ENCODE measurements around the gene ZMYM3.
"Not testable (repeated sequence)": the region's sequence is repeated elsewhere in the genome, so short reads cannot be mapped to it uniquely, and the experiment has no call there.

ZMYM3 gene

DNA sequence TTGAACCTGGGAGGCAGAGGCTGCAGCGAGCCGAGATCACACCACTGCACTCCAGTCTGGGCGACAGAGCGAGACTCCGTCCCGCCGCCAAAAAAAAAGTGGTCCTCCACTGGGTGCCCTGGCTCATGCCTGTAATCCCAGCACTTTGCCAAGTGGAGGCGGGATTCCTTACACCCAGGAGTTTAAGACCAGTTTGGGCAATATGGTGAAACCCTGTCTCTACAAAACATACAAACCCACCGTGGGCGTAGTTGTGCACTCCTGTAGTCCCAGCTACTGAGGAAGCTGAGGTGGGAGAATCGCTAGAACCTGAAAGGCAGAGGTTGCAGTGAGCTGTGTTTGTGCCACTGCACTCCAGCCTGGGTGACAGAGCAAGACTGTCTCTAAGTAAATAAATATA, 27.4 kb upstream of the ZMYM3 start:
- H3K4me1 Mint-ChIP-seq (ENCODE audit: low read depth); H3K27ac Mint-ChIP-seq; H3K9me3 Mint-ChIP-seq; DNase-seq; H3K4me3 Mint-ChIP-seq: not testable (repeated sequence)
- peaks cover 27% of the 10 kb centered on the region for H3K36me3 Mint-ChIP-seq (ENCODE audit: low read depth)
- H3K27me3 Mint-ChIP-seq: peaks cover 11% of the 10 kb centered on the region

DNA sequence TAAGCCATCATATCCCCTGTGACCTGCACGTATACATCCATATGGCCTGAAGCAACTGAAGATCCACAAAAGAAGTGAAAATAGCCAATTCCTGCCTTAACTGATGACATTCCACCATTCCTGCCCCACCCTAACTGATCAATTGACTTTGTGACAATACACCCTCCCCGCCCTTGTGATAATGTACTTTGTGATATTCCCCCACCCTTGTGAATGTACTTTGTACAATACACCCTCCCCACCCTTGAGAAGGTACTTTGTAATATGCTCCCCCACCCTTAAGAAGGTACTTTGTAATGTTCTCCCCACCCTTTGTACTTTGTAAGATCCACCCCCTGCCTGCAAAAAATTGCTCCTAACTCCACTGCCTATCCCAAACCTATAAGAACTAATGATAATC, 18.4 kb upstream of the ZMYM3 start:
- H3K4me3 Mint-ChIP-seq; H3K4me1 Mint-ChIP-seq (ENCODE audit: low read depth); H3K27ac Mint-ChIP-seq; DNase-seq; H3K9me3 Mint-ChIP-seq; H3K27me3 Mint-ChIP-seq; H3K36me3 Mint-ChIP-seq (ENCODE audit: low read depth): not testable (repeated sequence)

DNA sequence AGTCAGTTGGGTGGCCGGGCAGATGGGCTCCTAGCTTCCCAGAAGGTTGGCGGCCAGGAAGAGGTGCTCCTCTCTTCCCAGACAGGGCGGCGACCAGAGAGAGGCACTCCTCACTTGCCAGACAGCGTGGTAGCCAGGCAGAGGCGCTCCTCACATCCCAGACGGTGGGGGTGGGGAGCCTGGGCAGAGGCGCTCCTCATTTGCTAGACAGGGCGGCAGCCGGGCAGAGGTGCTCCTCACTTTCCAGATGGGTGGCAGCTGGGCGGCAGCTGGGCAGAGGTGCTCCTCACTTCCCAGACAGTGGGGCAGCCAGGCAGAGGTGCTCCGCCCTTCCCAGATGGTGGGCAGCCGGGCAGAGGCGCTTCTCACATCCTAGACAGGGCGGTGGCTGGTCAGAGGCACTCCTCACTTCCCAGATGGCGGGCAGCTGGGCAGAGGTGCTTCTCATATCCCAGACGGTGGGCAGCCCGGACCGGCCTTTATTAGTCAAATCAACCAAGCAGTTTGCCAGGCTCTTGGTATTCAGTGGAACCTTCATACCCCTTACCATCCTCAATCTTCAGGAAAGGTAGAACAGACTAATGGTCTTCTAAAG, 16.0 kb upstream of the ZMYM3 start:
- Mint-ChIP-seq H3K27ac (no peak overlapping the region), H3K36me3 (ENCODE audit: low read depth) (no peaks in the 10 kb centered on the region), H3K4me1 (ENCODE audit: low read depth) (no peaks in the 10 kb centered on the region), H3K27me3 (no peaks in the 10 kb centered on the region), H3K4me3 (no peak overlapping the region), H3K9me3 (no peaks in the 10 kb centered on the region)
- DNase-seq: no peak

DNA sequence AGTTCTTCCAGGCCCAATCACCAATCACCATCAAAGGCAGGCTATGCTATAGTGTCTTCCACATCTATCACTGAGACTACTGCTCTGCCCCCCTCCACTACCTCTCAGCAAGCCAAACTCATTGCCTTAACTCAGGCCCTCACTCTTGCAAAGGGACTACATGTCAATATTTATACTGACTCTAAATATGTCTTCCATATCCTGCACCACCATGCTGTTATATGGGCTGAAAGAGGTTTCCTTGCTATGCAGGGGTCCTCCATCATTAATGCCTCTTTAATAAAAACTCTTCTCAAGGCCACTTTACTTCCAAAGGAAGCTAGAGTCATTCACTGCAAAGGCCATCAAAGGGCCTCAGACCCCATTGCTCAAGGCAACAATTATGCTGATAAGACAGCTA, 14.7 kb upstream of the ZMYM3 start:
- H3K27me3 Mint-ChIP-seq; H3K9me3 Mint-ChIP-seq; H3K4me1 Mint-ChIP-seq (ENCODE audit: low read depth); H3K27ac Mint-ChIP-seq; DNase-seq; H3K4me3 Mint-ChIP-seq; H3K36me3 Mint-ChIP-seq (ENCODE audit: low read depth): not testable (repeated sequence)

GRCh38 chrX:71256856-71257255, 2.9 kb upstream of the ZMYM3 start:
- Mint-ChIP-seq H3K4me1 (ENCODE audit: low read depth) (peaks cover 24% of the 10 kb centered on the region), H3K27ac (no peak overlapping the region), H3K36me3 (ENCODE audit: low read depth) (peaks cover 3% of the 10 kb centered on the region), H3K9me3 (no peaks in the 10 kb centered on the region), H3K27me3 (peaks cover 10% of the 10 kb centered on the region), H3K4me3 (no peak overlapping the region)
- DNase-seq: no peak

DNA sequence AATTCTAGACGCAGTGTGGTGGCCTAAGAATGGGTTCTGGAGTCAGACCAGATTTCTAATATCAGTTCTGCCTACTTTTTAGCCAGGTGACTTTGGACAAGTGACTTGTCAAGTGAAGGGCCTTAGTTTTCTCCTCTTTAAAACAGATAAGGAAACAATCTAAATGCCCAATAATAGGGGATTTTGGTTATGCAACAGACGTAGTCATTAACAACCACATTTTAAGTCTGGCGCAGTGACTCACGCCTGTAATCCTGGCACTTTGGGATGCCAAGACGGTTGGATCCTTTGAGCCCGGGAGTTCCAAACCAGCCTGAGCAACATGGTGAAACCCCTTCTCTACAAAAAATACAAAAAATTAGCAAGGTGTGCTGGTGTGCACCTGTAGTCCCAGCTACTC, 2.1 kb upstream of the ZMYM3 start:
- DNase-seq: no peak
- Mint-ChIP-seq H3K27me3 (peaks cover 11% of the 10 kb centered on the region), H3K4me3 (no peak overlapping the region), H3K4me1 (ENCODE audit: low read depth) (peaks cover 32% of the 10 kb centered on the region), H3K27ac (no peak overlapping the region), H3K36me3 (ENCODE audit: low read depth) (peaks cover 6% of the 10 kb centered on the region), H3K9me3 (no peaks in the 10 kb centered on the region)

DNA sequence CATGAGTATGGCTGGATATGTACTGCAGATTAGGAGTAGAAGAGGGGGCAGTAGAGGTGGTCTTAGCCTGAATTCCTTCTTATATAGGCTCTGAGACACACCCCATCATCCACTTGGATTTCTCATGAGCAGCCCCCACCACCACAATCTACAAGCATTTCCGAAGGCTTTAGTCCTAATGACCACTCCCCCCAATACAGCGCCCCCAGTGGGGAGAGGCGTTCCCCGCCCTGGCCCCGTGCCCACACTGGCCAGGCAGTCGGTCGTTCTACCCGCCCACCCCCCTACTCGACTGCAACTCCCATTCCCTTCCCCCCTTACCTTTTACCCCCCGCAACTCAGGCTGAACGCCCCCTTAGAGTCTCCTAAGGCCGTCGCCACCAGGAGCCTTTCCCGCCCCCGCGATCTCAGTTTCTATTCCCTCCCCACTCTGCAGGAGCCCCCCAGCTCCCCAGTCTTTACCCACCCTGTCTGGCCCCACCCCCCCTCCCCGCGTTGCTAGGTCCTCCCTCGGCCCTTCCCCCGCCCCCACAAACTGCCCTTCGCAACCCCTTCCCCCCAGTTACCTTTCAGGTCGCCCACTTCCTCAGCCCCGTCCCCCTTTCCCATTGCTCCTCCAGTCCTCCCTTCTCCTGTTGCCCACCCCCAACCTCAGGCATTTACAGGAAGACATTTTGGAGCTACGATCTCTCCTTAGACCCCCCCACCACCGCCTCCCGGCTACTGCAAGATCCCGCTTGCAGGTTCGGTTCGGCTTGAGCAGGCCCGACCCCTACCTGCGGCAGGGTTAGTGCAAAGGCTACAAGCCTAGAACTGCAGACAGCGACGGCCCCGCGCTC, 468 bp downstream of the ZMYM3 start:
- DNase-seq: peak; percentile 48
- Mint-ChIP-seq H3K9me3 (no peaks in the 10 kb centered on the region), H3K36me3 (ENCODE audit: low read depth) (peaks cover 27% of the 10 kb centered on the region), H3K27me3 (peaks cover 13% of the 10 kb centered on the region), H3K4me3 (peak overlapping the region; percentile 91), H3K4me1 (ENCODE audit: low read depth) (peaks cover 35% of the 10 kb centered on the region), H3K27ac (peak overlapping the region; percentile 91)

- DNase-seq: no peak
- Mint-ChIP-seq H3K9me3 (no peaks in the 10 kb centered on the region), H3K4me3 (peak overlapping the region; percentile 91), H3K4me1 (ENCODE audit: low read depth) (peaks cover 35% of the 10 kb centered on the region), H3K27me3 (peaks cover 15% of the 10 kb centered on the region), H3K27ac (no peak overlapping the region), H3K36me3 (ENCODE audit: low read depth) (peaks cover 36% of the 10 kb centered on the region)
These were observed 1.7 kb downstream of the ZMYM3 start for GRCh38 chrX:71252221-71252620.

DNA sequence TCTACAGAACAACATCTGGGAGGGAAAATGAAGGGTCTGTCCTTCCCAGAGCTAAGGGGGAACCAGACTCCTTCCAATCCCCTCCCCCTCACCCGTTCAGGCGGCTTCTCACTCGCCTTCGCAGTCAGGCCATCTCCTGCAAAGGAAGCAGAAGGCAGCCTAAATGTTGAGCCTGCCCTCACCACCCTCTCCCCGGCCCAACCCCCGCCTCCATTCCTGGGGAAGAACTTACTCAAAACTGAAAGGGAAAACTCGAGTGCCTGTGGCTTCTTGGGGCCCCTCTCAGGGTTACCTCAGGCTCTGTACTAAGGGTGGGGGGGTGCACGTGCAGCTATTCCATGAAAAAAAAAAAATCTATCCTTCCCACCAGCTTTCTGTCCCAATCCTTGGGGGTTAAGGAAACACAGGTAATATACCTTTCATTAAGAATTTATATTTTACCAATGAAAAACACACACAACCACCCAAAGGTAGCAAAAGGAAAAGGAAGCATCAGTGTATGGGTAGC, 2.4 kb downstream of the ZMYM3 start:
- H3K36me3 Mint-ChIP-seq (ENCODE audit: low read depth): peaks cover 42% of the 10 kb centered on the region
- peak overlapping the region; percentile 91 for H3K4me3 Mint-ChIP-seq
- H3K4me1 Mint-ChIP-seq (ENCODE audit: low read depth): peaks cover 35% of the 10 kb centered on the region
- H3K9me3 Mint-ChIP-seq: no peaks in the 10 kb centered on the region
- H3K27me3 Mint-ChIP-seq: peaks cover 17% of the 10 kb centered on the region
- peak; percentile 58 for DNase-seq
- H3K27ac Mint-ChIP-seq: peak overlapping the region; percentile 81

- H3K9me3 Mint-ChIP-seq: no peaks in the 10 kb centered on the region
- peak overlapping the region; percentile 81 for H3K27ac Mint-ChIP-seq
- peaks cover 20% of the 10 kb centered on the region for H3K27me3 Mint-ChIP-seq
- peaks cover 34% of the 10 kb centered on the region for H3K4me1 Mint-ChIP-seq (ENCODE audit: low read depth)
- peaks cover 47% of the 10 kb centered on the region for H3K36me3 Mint-ChIP-seq (ENCODE audit: low read depth)
- DNase-seq: no peak
- peak overlapping the region; percentile 91 for H3K4me3 Mint-ChIP-seq
These were observed 3.1 kb downstream of the ZMYM3 start for GRCh38 chrX:71250841-71251240.

- peaks cover 27% of the 10 kb centered on the region for H3K27me3 Mint-ChIP-seq
- H3K4me3 Mint-ChIP-seq: no peak overlapping the region
- peaks cover 86% of the 10 kb centered on the region for H3K36me3 Mint-ChIP-seq (ENCODE audit: low read depth)
- H3K4me1 Mint-ChIP-seq (ENCODE audit: low read depth): no peaks in the 10 kb centered on the region
- H3K27ac Mint-ChIP-seq: peak overlapping the region; percentile 4
- no peaks in the 10 kb centered on the region for H3K9me3 Mint-ChIP-seq
- no peak for DNase-seq
These were observed 8.8 kb downstream of the ZMYM3 start for GRCh38 chrX:71245159-71245558.

GRCh38 chrX:71244359-71245128, 9.4 kb downstream of the ZMYM3 start:
- no peak for DNase-seq
- peaks cover 27% of the 10 kb centered on the region for H3K27me3 Mint-ChIP-seq
- H3K4me3 Mint-ChIP-seq: no peak overlapping the region
- no peaks in the 10 kb centered on the region for H3K4me1 Mint-ChIP-seq (ENCODE audit: low read depth)
- peaks cover 85% of the 10 kb centered on the region for H3K36me3 Mint-ChIP-seq (ENCODE audit: low read depth)
- no peaks in the 10 kb centered on the region for H3K9me3 Mint-ChIP-seq
- no peak overlapping the region for H3K27ac Mint-ChIP-seq

DNA sequence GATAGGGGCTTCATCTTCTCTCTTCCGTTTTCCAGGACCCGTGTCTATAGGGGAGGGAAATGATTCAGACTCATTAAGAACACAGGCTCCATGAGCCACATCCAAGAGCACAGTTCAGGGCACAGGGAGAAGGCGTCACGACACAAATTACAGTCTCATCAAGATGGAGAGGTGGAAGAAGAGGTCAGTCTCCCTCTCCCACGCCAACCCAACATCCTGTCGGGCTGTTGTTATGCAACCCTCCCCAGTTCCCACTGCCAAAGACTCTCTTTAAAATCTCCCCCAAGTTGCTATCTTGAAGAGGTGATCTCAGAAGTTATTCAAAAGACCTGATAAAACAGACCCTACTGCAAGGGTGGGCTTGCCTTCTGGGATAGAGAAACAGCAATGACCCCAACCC, 12.6 kb downstream of the ZMYM3 start:
- H3K4me3 Mint-ChIP-seq: no peak overlapping the region
- no peak overlapping the region for H3K27ac Mint-ChIP-seq
- peaks cover 30% of the 10 kb centered on the region for H3K27me3 Mint-ChIP-seq
- DNase-seq: no peak
- peaks cover 58% of the 10 kb centered on the region for H3K36me3 Mint-ChIP-seq (ENCODE audit: low read depth)
- no peaks in the 10 kb centered on the region for H3K4me1 Mint-ChIP-seq (ENCODE audit: low read depth)
- H3K9me3 Mint-ChIP-seq: no peaks in the 10 kb centered on the region

- Mint-ChIP-seq H3K4me1 (ENCODE audit: low read depth) (no peaks in the 10 kb centered on the region), H3K27ac (no peak overlapping the region), H3K27me3 (peaks cover 25% of the 10 kb centered on the region), H3K9me3 (no peaks in the 10 kb centered on the region), H3K4me3 (no peak overlapping the region), H3K36me3 (ENCODE audit: low read depth) (peaks cover 45% of the 10 kb centered on the region)
- DNase-seq: no peak
These were observed 14.2 kb downstream of the ZMYM3 start for GRCh38 chrX:71239781-71240180.

DNA sequence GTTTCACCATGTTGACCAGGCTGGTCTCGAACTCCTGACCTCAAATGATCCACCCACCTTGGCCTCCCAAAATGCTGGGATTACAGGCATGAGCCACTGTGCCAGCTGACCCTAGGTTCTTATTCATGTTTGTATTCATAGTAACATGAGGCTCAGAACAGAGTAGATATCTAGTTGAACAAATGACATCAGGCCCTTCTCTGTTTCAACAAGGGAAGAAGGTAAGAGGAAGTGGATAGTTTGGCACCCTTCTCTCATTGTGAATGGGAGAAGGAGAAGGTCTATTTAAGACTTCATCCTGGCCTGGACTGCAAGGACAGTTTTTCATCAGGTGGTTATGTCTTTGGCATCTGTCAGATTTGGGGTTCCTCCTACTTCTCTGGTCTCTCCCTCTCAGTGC, 17.1 kb downstream of the ZMYM3 start:
- Mint-ChIP-seq H3K27ac (no peak overlapping the region), H3K4me1 (ENCODE audit: low read depth) (no peaks in the 10 kb centered on the region), H3K9me3 (no peaks in the 10 kb centered on the region), H3K4me3 (no peak overlapping the region), H3K27me3 (peaks cover 20% of the 10 kb centered on the region), H3K36me3 (ENCODE audit: low read depth) (peaks cover 21% of the 10 kb centered on the region)
- DNase-seq: no peak
